IMR-90 (cell line): ENCODE results near the gene ATG10. TPM values are rescaled to one million over a fixed set of nuclear protein-coding genes. Genes with fewer than 3 reads are reported as not detected.

Experiments
- ATAC-seq: fragments of 200-7000 bp; cut with Tn5 transposase; 2 replicates; pipeline ENCODE4 v1.9.1; 2020; ENCODE audit warnings: low read depth, mild to moderate bottlenecking, moderate library complexity
- BruUV-seq: library from RNA; stranded (reverse); fragments of 400-500 nt; replicated peaks from 2 replicates; lab custom pipeline; 2021; lab: Mats Ljungman, UMichigan
- CTCF ChIA-PET: fragments of 300-600 bp; formaldehyde crosslinking; extraction: SDS; loops from one replicate; lab custom pipeline; 2021; ENCODE audit warnings: antibody characterized with exemption; lab: Yijun Ruan, JAX
- POLR2A ChIA-PET: fragments of 300-600 bp; sonication (Branson Sonifier 250); formaldehyde crosslinking; loops from one replicate; lab custom pipeline; 2022; ENCODE audit warnings: antibody characterized with exemption; ENCODE audit not compliant: unreplicated experiment; lab: Charles Lee
- DNase-seq: peaks from one replicate; pipeline ENCODE4 v3.0.0; 2013
- H2AFZ ChIP-seq: replicated peaks from 2 replicates; pipeline ENCODE3; 2013; ENCODE audit warnings: low read length, mild to moderate bottlenecking; ENCODE audit not compliant: poor library complexity
- H2AK5ac ChIP-seq: 2 replicates; pipeline ENCODE4 v1.6.1; 2013; ENCODE audit warnings: low read depth, low read length, inconsistent platforms
- H2AK9ac ChIP-seq: replicated peaks from 2 replicates; pipeline ENCODE3; 2013; ENCODE audit warnings: mild to moderate bottlenecking, low read depth, low read length, moderate library complexity; ENCODE audit not compliant: poor library complexity
- H2BK120ac ChIP-seq: 2 replicates; pipeline ENCODE4 v1.6.1; 2013; ENCODE audit warnings: low read depth, low read length, inconsistent platforms
- H2BK15ac ChIP-seq: 3 replicates; pipeline ENCODE4 v1.6.1; 2013; ENCODE audit warnings: low read depth, low read length, inconsistent platforms
- H2BK20ac ChIP-seq: 2 replicates; pipeline ENCODE4 v1.6.1; 2013; ENCODE audit warnings: low read depth, mild to moderate bottlenecking, inconsistent platforms, low read length, moderate library complexity
- H2BK5ac ChIP-seq: 2 replicates; pipeline ENCODE4 v1.6.1; 2013; ENCODE audit warnings: mild to moderate bottlenecking, low read depth, low read length, inconsistent platforms; ENCODE audit not compliant: poor library complexity, severe bottlenecking
- H3K14ac ChIP-seq: replicated peaks from 2 replicates; pipeline ENCODE4 v1.6.1; 2013; ENCODE audit warnings: low read depth, low read length, inconsistent platforms
- H3K18ac ChIP-seq: 2 replicates; pipeline ENCODE4 v1.6.1; 2013; ENCODE audit warnings: low read depth, low read length, control low read depth
- H3K23ac ChIP-seq: 2 replicates; pipeline ENCODE4 v1.6.1; 2013; ENCODE audit warnings: low read depth, low read length, inconsistent platforms
- H3K27ac ChIP-seq: 2 replicates; pipeline ENCODE4 v1.5.1; 2013; ENCODE audit warnings: mild to moderate bottlenecking, control low read depth, low read length; ENCODE audit not compliant: insufficient read depth
- H3K27me3 ChIP-seq: 2 replicates; pipeline ENCODE4 v1.6.1; 2013; ENCODE audit warnings: low read length; ENCODE audit not compliant: control insufficient read depth, insufficient read depth
- H3K36me3 ChIP-seq: 2 replicates; pipeline ENCODE4 v1.6.1; 2013; ENCODE audit warnings: low read length, mixed read lengths; ENCODE audit not compliant: control insufficient read depth, insufficient read depth
- H3K4ac ChIP-seq: 2 replicates; pipeline ENCODE4 v1.6.1; 2013; ENCODE audit warnings: low read depth, low read length, inconsistent platforms
- H3K4me1 ChIP-seq: 2 replicates; pipeline ENCODE4 v1.6.1; 2013; ENCODE audit warnings: low read length, mixed read lengths; ENCODE audit not compliant: control insufficient read depth, insufficient read depth
- H3K4me2 ChIP-seq: 2 replicates; pipeline ENCODE4 v1.6.1; 2013; ENCODE audit warnings: low read depth, mild to moderate bottlenecking, control low read depth, low read length, moderate library complexity
- H3K4me3 ChIP-seq: 2 replicates; pipeline ENCODE4 v1.5.1; 2013; ENCODE audit warnings: low read depth, mild to moderate bottlenecking, control low read depth, low read length, moderate library complexity; ENCODE audit not compliant: insufficient read depth
- H3K56ac ChIP-seq: 2 replicates; pipeline ENCODE4 v1.6.1; 2013; ENCODE audit warnings: low read length, inconsistent platforms; ENCODE audit not compliant: insufficient read depth; ENCODE audit errors: extremely low read depth
- H3K79me1 ChIP-seq, 2 experiments: 2 replicates each; pipeline ENCODE4 v1.6.1; 2013; ENCODE audit warnings: low read length in 2 of 2, inconsistent platforms in 1 of 2, low read depth in 1 of 2
- H3K9ac ChIP-seq: 2 replicates; pipeline ENCODE4 v1.6.1; 2013; ENCODE audit warnings: low read depth, low read length, control low read depth
- H3K9me1 ChIP-seq: 2 replicates; pipeline ENCODE4 v1.6.1; 2013; ENCODE audit warnings: low read length, inconsistent platforms; ENCODE audit not compliant: insufficient read depth
- H3K9me3 ChIP-seq: 2 replicates; pipeline ENCODE4 v1.6.1; 2013; ENCODE audit warnings: low read length; ENCODE audit not compliant: control insufficient read depth, insufficient read depth
- H4K20me1 ChIP-seq: 2 replicates; pipeline ENCODE4 v1.6.1; 2013; ENCODE audit warnings: low read length, inconsistent platforms; ENCODE audit not compliant: insufficient read depth
- H4K5ac ChIP-seq: 2 replicates; pipeline ENCODE4 v1.6.1; 2013; ENCODE audit warnings: mild to moderate bottlenecking, low read depth, low read length, control low read depth
- H4K8ac ChIP-seq, 2 experiments: 2 replicates each; pipeline ENCODE4 v1.6.1; 2013; ENCODE audit warnings: low read depth in 2 of 2, low read length in 2 of 2, control low read depth in 1 of 2, inconsistent platforms in 1 of 2
- H4K91ac ChIP-seq: 2 replicates; pipeline ENCODE4 v1.6.1; 2013; ENCODE audit warnings: low read depth, low read length, inconsistent platforms; ENCODE audit not compliant: insufficient read depth
- CHD1 ChIP-seq: IDR thresholded peaks from 2 replicates; pipeline ENCODE4 v1.6.1; 2012; ENCODE audit warnings: low read depth, low read length, improper control_type of control experiment
- MAFK ChIP-seq: IDR thresholded peaks from 2 replicates; pipeline ENCODE4 v1.6.1; 2012; ENCODE audit warnings: low read depth, low read length, improper control_type of control experiment
- RCOR1 ChIP-seq: IDR thresholded peaks from 2 replicates; pipeline ENCODE4 v1.6.1; 2012; ENCODE audit warnings: mild to moderate bottlenecking, low read length, improper control_type of control experiment; ENCODE audit not compliant: insufficient replicate concordance
- RFX5 ChIP-seq: IDR thresholded peaks from 2 replicates; pipeline ENCODE4 v1.8.0; 2012; ENCODE audit warnings: low read depth, mild to moderate bottlenecking, low read length, moderate library complexity
- SMC3 ChIP-seq: fragments of 150-350 bp; IDR thresholded peaks from 2 replicates; pipeline ENCODE4 v1.6.1; 2016; ENCODE audit warnings: low read depth, mild to moderate bottlenecking, antibody characterized with exemption, low read length, moderate library complexity
- WGBS, 2 experiments: methylation state at CpG; one replicate each; pipeline versions ENCODE4 v1.1.5 to v1.1.7; 2013; ENCODE audit warnings: missing lambda C conversion rate in 2 of 2; ENCODE audit not compliant: insufficient read length in 1 of 2; ENCODE audit errors: extremely low coverage in 2 of 2; 5-methylcytosine and 5-hydroxymethylcytosine counted together
- dilution Hi-C: fragments of 300-500 bp; cut with HindIII; formaldehyde crosslinking; loops from one replicate; pipeline ENCODE4 v1.14.3; 2018; ENCODE audit warnings: low sequenced_read_pairs; ENCODE audit not compliant: unreplicated experiment
- in situ Hi-C: fragments of 300-500 bp; cut with MboI; formaldehyde crosslinking; loops from 3 replicates; pipeline ENCODE4 v1.14.3; 2019; ENCODE audit warnings: low sequenced_read_pairs, inconsistent platforms, mixed read lengths
- intact Hi-C: fragments of 100-400 bp; cut with micrococcal nuclease; formaldehyde crosslinking; loops from 2 replicates; pipeline ENCODE4 v1.10.0; 2022
- polyA plus RNA-seq, 3 experiments: library from polyadenylated mRNA; depleted of rRNA; stranded (reverse); fragments of >200 nt; gene quantifications; 2 replicates each; pipeline ENCODE4 v1.2.3, GENCODE V29; 2012; ENCODE audit warnings: low replicate concordance in 1 of 3
- total RNA-seq: library from RNA; depleted of rRNA; stranded (reverse); fragments of >200 nt; gene quantifications from 2 replicates; pipeline ENCODE4 v1.2.3, GENCODE V29; 2012
- TF ChIP-seq, protein P1 (sequence below): fragments of 150-350 bp; IDR thresholded peaks from 2 replicates; pipeline ENCODE4 v1.6.1; 2017; ENCODE audit warnings: mild to moderate bottlenecking, antibody characterized with exemption, low read length, low read depth
- TF ChIP-seq, protein P2 (sequence below): conservative IDR thresholded peaks from 2 replicates; pipeline ENCODE4 v1.5.1; 2012; ENCODE audit warnings: mild to moderate bottlenecking, low read depth, low read length, improper control_type of control experiment
- TF ChIP-seq, protein P3 (sequence below): fragments of 150-350 bp; IDR thresholded peaks from 2 replicates; pipeline ENCODE4 v1.6.1; 2016; ENCODE audit warnings: low read depth, mild to moderate bottlenecking, low read length, moderate library complexity, borderline replicate concordance

The ATG10 gene
- total and polyA plus RNA-seq, 2 of the 4 experiments (the other 2 are of a cell fraction): 3.4 to 8.1 TPM

GRCh38 chr5:82151204-82151603 lies 179.4 kb downstream of the ATG10 start:
- TF ChIP-seq SMC3 (no peak), MAFK (no peak), RCOR1 (no peak), CHD1 (no peak), RFX5 (no peak)
- TF ChIP-seq, protein P1, sequence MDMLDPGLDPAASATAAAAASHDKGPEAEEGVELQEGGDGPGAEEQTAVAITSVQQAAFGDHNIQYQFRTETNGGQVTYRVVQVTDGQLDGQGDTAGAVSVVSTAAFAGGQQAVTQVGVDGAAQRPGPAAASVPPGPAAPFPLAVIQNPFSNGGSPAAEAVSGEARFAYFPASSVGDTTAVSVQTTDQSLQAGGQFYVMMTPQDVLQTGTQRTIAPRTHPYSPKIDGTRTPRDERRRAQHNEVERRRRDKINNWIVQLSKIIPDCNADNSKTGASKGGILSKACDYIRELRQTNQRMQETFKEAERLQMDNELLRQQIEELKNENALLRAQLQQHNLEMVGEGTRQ: no peak
- TF ChIP-seq, protein P2, sequence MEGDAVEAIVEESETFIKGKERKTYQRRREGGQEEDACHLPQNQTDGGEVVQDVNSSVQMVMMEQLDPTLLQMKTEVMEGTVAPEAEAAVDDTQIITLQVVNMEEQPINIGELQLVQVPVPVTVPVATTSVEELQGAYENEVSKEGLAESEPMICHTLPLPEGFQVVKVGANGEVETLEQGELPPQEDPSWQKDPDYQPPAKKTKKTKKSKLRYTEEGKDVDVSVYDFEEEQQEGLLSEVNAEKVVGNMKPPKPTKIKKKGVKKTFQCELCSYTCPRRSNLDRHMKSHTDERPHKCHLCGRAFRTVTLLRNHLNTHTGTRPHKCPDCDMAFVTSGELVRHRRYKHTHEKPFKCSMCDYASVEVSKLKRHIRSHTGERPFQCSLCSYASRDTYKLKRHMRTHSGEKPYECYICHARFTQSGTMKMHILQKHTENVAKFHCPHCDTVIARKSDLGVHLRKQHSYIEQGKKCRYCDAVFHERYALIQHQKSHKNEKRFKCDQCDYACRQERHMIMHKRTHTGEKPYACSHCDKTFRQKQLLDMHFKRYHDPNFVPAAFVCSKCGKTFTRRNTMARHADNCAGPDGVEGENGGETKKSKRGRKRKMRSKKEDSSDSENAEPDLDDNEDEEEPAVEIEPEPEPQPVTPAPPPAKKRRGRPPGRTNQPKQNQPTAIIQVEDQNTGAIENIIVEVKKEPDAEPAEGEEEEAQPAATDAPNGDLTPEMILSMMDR: no peak
- TF ChIP-seq, protein P3, sequence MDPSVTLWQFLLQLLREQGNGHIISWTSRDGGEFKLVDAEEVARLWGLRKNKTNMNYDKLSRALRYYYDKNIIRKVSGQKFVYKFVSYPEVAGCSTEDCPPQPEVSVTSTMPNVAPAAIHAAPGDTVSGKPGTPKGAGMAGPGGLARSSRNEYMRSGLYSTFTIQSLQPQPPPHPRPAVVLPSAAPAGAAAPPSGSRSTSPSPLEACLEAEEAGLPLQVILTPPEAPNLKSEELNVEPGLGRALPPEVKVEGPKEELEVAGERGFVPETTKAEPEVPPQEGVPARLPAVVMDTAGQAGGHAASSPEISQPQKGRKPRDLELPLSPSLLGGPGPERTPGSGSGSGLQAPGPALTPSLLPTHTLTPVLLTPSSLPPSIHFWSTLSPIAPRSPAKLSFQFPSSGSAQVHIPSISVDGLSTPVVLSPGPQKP: no peak
- Histone ChIP-seq H4K20me1 (no peaks in the 10 kb centered on the region), H3K27me3 (no peaks in the 10 kb centered on the region), H3K14ac (no peak overlapping the region), H3K9me1 (no peaks in the 10 kb centered on the region), H2AFZ (no peak overlapping the region), H4K8ac (no peak overlapping the region), H2BK120ac (no peak overlapping the region), H2BK20ac (no peak overlapping the region), H3K56ac (no peak overlapping the region), H3K4ac (no peak overlapping the region), H2AK9ac (no peak overlapping the region), H2BK5ac (no peak overlapping the region), H3K4me1 (no peaks in the 10 kb centered on the region; the same call in 1 of the 2 replicates), H3K4me3 (no peak overlapping the region), H3K9ac (no peak overlapping the region), H3K27ac (no peak overlapping the region), H3K18ac (no peak overlapping the region), H3K23ac (no peak overlapping the region), H3K9me3 (no peaks in the 10 kb centered on the region), H3K4me2 (no peak overlapping the region), H2AK5ac (no peak overlapping the region), H3K36me3 (no peaks in the 10 kb centered on the region), H4K91ac (no peak overlapping the region), H4K5ac (no peak overlapping the region), H3K79me1 (no peaks in the 10 kb centered on the region; a peak in 1 of 4 replicates), H2BK15ac (no peak overlapping the region)
- in situ Hi-C loops: loop anchor here (25.0 kb wide), 2 partner anchors 389 to 639 kb away; partner anchors contain the start of gene SSBP2
- intact Hi-C loops: no loop called here
- DNase-seq: no peak
- CTCF ChIA-PET: interaction anchor here (0.8 kb wide), 1 partner anchor 689 kb away, joined by 3 read pairs; no protein-coding TSS in a partner anchor
- dilution Hi-C loops: no loop called here
- no peak for ATAC-seq
- no TSS peak for BruUV-seq
- WGBS, 2 experiments: 60% methylated on average over 1 of the region's 1 CpG; no CpG with 5 or more reads in 1 of the 2 experiments
- POLR2A ChIA-PET: no interaction called here
